A549 (cell line): ENCODE measurements around the gene EFEMP2.

Source experiments
- BCL3 ChIP-seq: fragments of >200 bp; sonication (Bioruptor Twin); formaldehyde crosslinking; IDR thresholded peaks from 3 replicates; pipeline ENCODE4 v1.6.1; 2016
- CEBPB ChIP-seq, 2 experiments: fragments of >200 bp in 1 of 2; sonication (Bioruptor Twin) in 1 of 2; formaldehyde crosslinking in 1 of 2; IDR thresholded peaks; 2 replicates each; pipeline ENCODE4 v1.6.1; 2012 to 2016
- CHD2 ChIP-seq: fragments of 150-350 bp; IDR thresholded peaks from 2 replicates; pipeline ENCODE4 v1.6.1; 2014; ENCODE audit warnings: low read length; ENCODE audit not compliant: partially characterized antibody
- CHD4 ChIP-seq: fragments of 200-600 bp; sonication (generic); IDR thresholded peaks from 2 replicates; pipeline ENCODE4 v1.6.1; 2016; ENCODE audit warnings: antibody characterized with exemption, mild to moderate bottlenecking, borderline replicate concordance
- CTCF ChIP-seq: fragments of >200 bp; sonication (Bioruptor Twin); formaldehyde crosslinking; IDR thresholded peaks from 3 replicates; pipeline ENCODE4 v1.5.1; 2016
- MAFK ChIP-seq: fragments of 450-650 bp; IDR thresholded peaks from 2 replicates; pipeline ENCODE4 v1.6.1; 2014; ENCODE audit not compliant: partially characterized antibody
- MAX ChIP-seq: IDR thresholded peaks from 2 replicates; pipeline ENCODE4 v1.6.1; 2012
- NR3C1 ChIP-seq: fragments of >200 bp; sonication (Bioruptor Twin); formaldehyde crosslinking; IDR thresholded peaks from 3 replicates; pipeline ENCODE4 v1.6.1; 2017
- POLR2AphosphoS2 ChIP-seq: conservative IDR thresholded peaks from 2 replicates; pipeline ENCODE4 v1.6.1; 2012; ENCODE audit warnings: low read length, improper control_type of control experiment, inconsistent platforms
- RCOR1 ChIP-seq: fragments of 150-350 bp; IDR thresholded peaks from 2 replicates; pipeline ENCODE4 v1.6.1; 2014; ENCODE audit warnings: antibody characterized with exemption, low read length, low read depth
- USF2 ChIP-seq: fragments of 450-650 bp; IDR thresholded peaks from 2 replicates; pipeline ENCODE4 v1.6.1; 2014; ENCODE audit warnings: antibody characterized with exemption

GRCh38 chr11:65911682-65912568 is 39.3 kb upstream of the EFEMP2 start:
- TF ChIP-seq CEBPB (IDR thresholded peaks at IDR 0.05), result no peak
- no peak for TF ChIP-seq MAFK
- TF ChIP-seq CHD4, result no peak
- no peak for TF ChIP-seq NR3C1
- no peak for TF ChIP-seq RCOR1
- TF ChIP-seq CTCF, result peak; percentile 43; the same call in 2 of the 3 replicates
- no peak for TF ChIP-seq POLR2AphosphoS2
- no peak for TF ChIP-seq USF2
- no peak for TF ChIP-seq BCL3
- peak; percentile 91 for TF ChIP-seq MAX
- no peak for TF ChIP-seq CHD2
